ENCODE results near the gene FXYD2.

- TF ChIP-seq, protein P1, sequence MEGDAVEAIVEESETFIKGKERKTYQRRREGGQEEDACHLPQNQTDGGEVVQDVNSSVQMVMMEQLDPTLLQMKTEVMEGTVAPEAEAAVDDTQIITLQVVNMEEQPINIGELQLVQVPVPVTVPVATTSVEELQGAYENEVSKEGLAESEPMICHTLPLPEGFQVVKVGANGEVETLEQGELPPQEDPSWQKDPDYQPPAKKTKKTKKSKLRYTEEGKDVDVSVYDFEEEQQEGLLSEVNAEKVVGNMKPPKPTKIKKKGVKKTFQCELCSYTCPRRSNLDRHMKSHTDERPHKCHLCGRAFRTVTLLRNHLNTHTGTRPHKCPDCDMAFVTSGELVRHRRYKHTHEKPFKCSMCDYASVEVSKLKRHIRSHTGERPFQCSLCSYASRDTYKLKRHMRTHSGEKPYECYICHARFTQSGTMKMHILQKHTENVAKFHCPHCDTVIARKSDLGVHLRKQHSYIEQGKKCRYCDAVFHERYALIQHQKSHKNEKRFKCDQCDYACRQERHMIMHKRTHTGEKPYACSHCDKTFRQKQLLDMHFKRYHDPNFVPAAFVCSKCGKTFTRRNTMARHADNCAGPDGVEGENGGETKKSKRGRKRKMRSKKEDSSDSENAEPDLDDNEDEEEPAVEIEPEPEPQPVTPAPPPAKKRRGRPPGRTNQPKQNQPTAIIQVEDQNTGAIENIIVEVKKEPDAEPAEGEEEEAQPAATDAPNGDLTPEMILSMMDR (IDR thresholded peaks at IDR 0.05), result no peak
- TF ChIP-seq POLR2A (IDR thresholded peaks at IDR 0.05), result no peak
Measured at GRCh38 chr11:117859061-117859460, 34.5 kb upstream of the FXYD2 start.

Data from Peyer's patch (tissue), 4 donors.